Kidney capillary endothelial cell (primary cell): ENCODE measurements around the gene TINCR.

ENCODE experiments used
- DNase-seq: peaks from one replicate; pipeline ENCODE4 v3.0.0-alpha.2; 2018; ENCODE audit warnings: low spot score

TINCR gene

GRCh38 chr19:5512715-5513114 is 55.0 kb downstream of the TINCR start:
- no peak for DNase-seq
